H1 (cell line): ENCODE measurements around the gene C19orf67. TPM values are rescaled to one million over a fixed set of nuclear protein-coding genes. Genes with fewer than 3 reads are reported as not detected.

Experiments
- CTCF ChIA-PET: fragments of 300-600 bp; sonication (Branson Sonifier 250); formaldehyde crosslinking; loops from one replicate; lab custom pipeline; 2021; ENCODE audit not compliant: partially characterized antibody; lab: Charles Lee
- POLR2A ChIA-PET: fragments of 300-600 bp; sonication (Branson Sonifier 250); formaldehyde crosslinking; loops from one replicate; lab custom pipeline; 2021; ENCODE audit warnings: inconsistent platforms; ENCODE audit not compliant: partially characterized antibody; lab: Charles Lee
- DNase-seq, 2 experiments: peaks; one replicate each; pipeline versions ENCODE4 v3.0.0 to v3.0.0-alpha.2; 2010 to 2022; ENCODE audit warnings: low spot score in 2 of 2, low read depth in 1 of 2, mixed read lengths in 1 of 2
- FAIRE-seq: peaks from 2 replicates; lab custom pipeline; 2011; peaks lifted over from hg19 to GRCh38; lab: Jason Lieb, UNC
- H2AFZ ChIP-seq: 2 replicates; pipeline ENCODE4 v1.8.1; 2012; ENCODE audit warnings: low read length, inconsistent platforms
- H2AK5ac ChIP-seq: 2 replicates; pipeline ENCODE4 v1.6.1; 2013; ENCODE audit warnings: low read depth, low read length
- H2BK120ac ChIP-seq: replicated peaks from 2 replicates; pipeline ENCODE3; 2013; ENCODE audit warnings: low read depth, low read length, inconsistent platforms
- H2BK12ac ChIP-seq: 2 replicates; pipeline ENCODE4 v1.6.1; 2013; ENCODE audit warnings: low read depth, low read length
- H2BK15ac ChIP-seq: 2 replicates; pipeline ENCODE4 v1.6.1; 2013; ENCODE audit warnings: low read length
- H2BK20ac ChIP-seq: 2 replicates; pipeline ENCODE4 v1.6.1; 2013; ENCODE audit warnings: low read length
- H2BK5ac ChIP-seq: 2 replicates; pipeline ENCODE4 v1.6.1; 2013; ENCODE audit warnings: low read depth, low read length
- H3K14ac ChIP-seq: 2 replicates; pipeline ENCODE4 v1.6.1; 2013; ENCODE audit warnings: inconsistent platforms; ENCODE audit not compliant: insufficient read length
- H3K18ac ChIP-seq: 2 replicates; pipeline ENCODE4 v1.6.1; 2013; ENCODE audit warnings: low read length; ENCODE audit errors: extremely low read depth
- H3K23ac ChIP-seq: 2 replicates; pipeline ENCODE4 v1.6.1; 2013; ENCODE audit warnings: inconsistent platforms; ENCODE audit not compliant: insufficient read length
- H3K23me2 ChIP-seq: 2 replicates; pipeline ENCODE4 v1.6.1; 2013; ENCODE audit warnings: low read depth, low read length
- H3K27ac ChIP-seq: 2 replicates; pipeline ENCODE4 v1.6.1; 2011; ENCODE audit warnings: low read depth, low read length, inconsistent platforms
- H3K27me3 ChIP-seq, 4 experiments: replicated peaks in 1 of 4; 1 replicate in 1 of 4; 2 replicates in 3 of 4; pipeline versions ENCODE4 v1.6.1 to v1.8.1; 2011 to 2013; ENCODE audit warnings: low read length in 3 of 4, mild to moderate bottlenecking in 3 of 4, inconsistent platforms in 2 of 4, mixed read lengths in 2 of 4, moderate library complexity in 1 of 4; ENCODE audit not compliant: control insufficient read depth in 3 of 4, insufficient read depth in 3 of 4; ENCODE audit errors: extremely low read depth in 1 of 4
- H3K36me3 ChIP-seq, 4 experiments: 2 replicates each; pipeline versions ENCODE4 v1.6.1 to v1.8.1; 2011 to 2013; ENCODE audit warnings: mild to moderate bottlenecking in 4 of 4, low read length in 3 of 4, moderate library complexity in 2 of 4, control low read depth in 1 of 4, inconsistent platforms in 1 of 4; ENCODE audit not compliant: insufficient read depth in 4 of 4, control insufficient read depth in 2 of 4
- H3K4ac ChIP-seq: replicated peaks from 2 replicates; pipeline ENCODE3; 2013; ENCODE audit warnings: low read length, low read depth, mixed read lengths, inconsistent platforms; ENCODE audit not compliant: insufficient read length
- H3K4me1 ChIP-seq, 4 experiments: replicated peaks in 1 of 4; 1 replicate in 1 of 4; 2 replicates in 3 of 4; pipeline versions ENCODE4 v1.6.1 to v1.8.1; 2011 to 2013; ENCODE audit warnings: low read length in 3 of 4, inconsistent platforms in 2 of 4, mixed read lengths in 1 of 4; ENCODE audit not compliant: insufficient read depth in 4 of 4, control insufficient read depth in 3 of 4
- H3K4me2 ChIP-seq, 2 experiments: 2 replicates each; pipeline versions ENCODE4 v1.6.1 to v1.8.1; 2011 to 2013; ENCODE audit warnings: low read depth in 2 of 2, low read length in 2 of 2, control low read depth in 1 of 2, inconsistent platforms in 1 of 2, mild to moderate bottlenecking in 1 of 2; ENCODE audit not compliant: insufficient read depth in 1 of 2
- H3K4me3 ChIP-seq, 4 experiments: fragments of 200-600, 300-600 bp in 1 of 4; sonication (generic), shearing (Covaris generic), sonication (Bioruptor Twin) in 1 of 4; 2 replicates each; pipeline versions ENCODE4 v1.5.1 to v1.8.1; 2011 to 2016; ENCODE audit warnings: low read length in 4 of 4, low read depth in 3 of 4, control low read depth in 2 of 4, inconsistent platforms in 2 of 4, mild to moderate bottlenecking in 2 of 4, mixed read lengths in 1 of 4, moderate library complexity in 1 of 4; ENCODE audit not compliant: insufficient read depth in 2 of 4; ENCODE audit errors: extremely low read depth in 1 of 4
- H3K56ac ChIP-seq: replicated peaks from 2 replicates; pipeline ENCODE3; 2013; ENCODE audit warnings: low read depth, mild to moderate bottlenecking, mixed read lengths, low read length, inconsistent platforms; ENCODE audit not compliant: insufficient read length
- H3K79me1 ChIP-seq: 2 replicates; pipeline ENCODE4 v1.6.1; 2013; ENCODE audit warnings: low read depth, low read length, control low read depth
- H3K79me2 ChIP-seq, 2 experiments: 2 replicates each; pipeline versions ENCODE4 v1.6.1 to v1.8.1; 2012 to 2013; ENCODE audit warnings: low read length in 2 of 2, mild to moderate bottlenecking in 2 of 2, inconsistent platforms in 1 of 2; ENCODE audit not compliant: insufficient read depth in 2 of 2, control insufficient read depth in 1 of 2
- H3K9ac ChIP-seq, 4 experiments: replicated peaks in 1 of 4; 1 replicate in 1 of 4; 2 replicates in 3 of 4; pipeline versions ENCODE4 v1.6.1 to v1.8.1; 2011 to 2013; ENCODE audit warnings: low read depth in 3 of 4, low read length in 3 of 4, control low read depth in 2 of 4, mild to moderate bottlenecking in 2 of 4, moderate library complexity in 2 of 4, inconsistent platforms in 1 of 4; ENCODE audit errors: extremely low read depth in 1 of 4
- H3K9me3 ChIP-seq, 2 experiments: 2 replicates each; pipeline versions ENCODE4 v1.6.1 to v1.8.1; 2012 to 2013; ENCODE audit warnings: mild to moderate bottlenecking in 2 of 2, moderate library complexity in 2 of 2, control low read depth in 1 of 2, inconsistent platforms in 1 of 2, low read depth in 1 of 2, low read length in 1 of 2, mixed read lengths in 1 of 2; ENCODE audit not compliant: insufficient read depth in 2 of 2
- H4K20me1 ChIP-seq, 2 experiments: replicated peaks in 1 of 2; 2 replicates each; pipeline versions ENCODE3 to v1.8.1; 2011 to 2013; ENCODE audit warnings: inconsistent platforms in 2 of 2, low read length in 2 of 2, mild to moderate bottlenecking in 1 of 2; ENCODE audit not compliant: insufficient read depth in 2 of 2, control insufficient read depth in 1 of 2
- H4K5ac ChIP-seq: 2 replicates; pipeline ENCODE4 v1.6.1; 2013; ENCODE audit warnings: low read length, low read depth, mixed read lengths, inconsistent platforms; ENCODE audit not compliant: insufficient read length
- H4K8ac ChIP-seq: 2 replicates; pipeline ENCODE4 v1.8.0; 2013; ENCODE audit warnings: mild to moderate bottlenecking, moderate library complexity, low read length, inconsistent platforms; ENCODE audit not compliant: insufficient read depth; ENCODE audit errors: extremely low read depth
- H4K91ac ChIP-seq: replicated peaks from 2 replicates; pipeline ENCODE3; 2013; ENCODE audit warnings: low read length, mixed read lengths, inconsistent platforms; ENCODE audit not compliant: insufficient read length
- CBX8 ChIP-seq: fragments of 300-800, 300-1000 bp; sonication (generic); IDR thresholded peaks from 2 replicates; pipeline ENCODE4 v1.7.1; 2016; ENCODE audit warnings: low read depth, low read length, borderline replicate concordance
- EZH2 ChIP-seq: fragments of 200-600 bp; sonication (generic); IDR thresholded peaks from 2 replicates; pipeline ENCODE4 v1.7.1; 2012; ENCODE audit warnings: low read depth, mild to moderate bottlenecking, moderate library complexity, low read length, inconsistent platforms; ENCODE audit not compliant: severe bottlenecking
- RNF2 ChIP-seq: fragments of 200-900, 300-1000 bp; sonication (generic); IDR thresholded peaks from 2 replicates; pipeline ENCODE4 v1.7.1; 2016; ENCODE audit warnings: borderline replicate concordance, low read depth, mild to moderate bottlenecking, antibody characterized with exemption, low read length; ENCODE audit not compliant: poor library complexity, severe bottlenecking; ENCODE audit errors: missing control alignments
- WGBS, 2 experiments: shearing (Covaris generic) in 1 of 2; methylation state at CpG; one replicate each; pipeline versions ENCODE4 v1.1.6 to v1.1.7; 2013 to 2015; ENCODE audit warnings: low lambda C conversion rate in 2 of 2, mixed read lengths in 2 of 2, inconsistent platforms in 1 of 2, low coverage in 1 of 2, missing lambda C conversion rate in 1 of 2; ENCODE audit not compliant: insufficient replicate concordance in 2 of 2, insufficient coverage in 1 of 2, insufficient read length in 1 of 2; ENCODE audit errors: extremely low coverage in 1 of 2, missing lambda C conversion rate in 1 of 2; 5-methylcytosine and 5-hydroxymethylcytosine counted together
- polyA plus RNA-seq, 7 experiments: library from polyadenylated mRNA; depleted of rRNA in 3 of 7; stranded (reverse) in 5 of 7; unstranded in 2 of 7; fragments of >200 nt in 5 of 7; fragments of 200-250 nt in 2 of 7; gene quantifications; 1 replicate in 5 of 7; 2 replicates in 1 of 7; 4 replicates in 1 of 7; pipeline versions ENCODE4 v1.2.1 to v1.2.3, GENCODE V29; 2011 to 2013; ENCODE audit warnings: missing spikeins in 2 of 7, mixed read lengths in 2 of 7
- total RNA-seq: library from RNA; stranded (reverse); fragmentation: NEBNext Ultra II Directional; extraction: Animal tissue kit (Norgen Biotek cat#: 25700); gene quantifications from 2 replicates; pipeline ENCODE4 v1.2.1, GENCODE V29; 2021

Gene C19orf67
- total and polyA plus RNA-seq, 2 of the 8 experiments (the other 6 are each of a cell fraction or from before 2014, with no cell fraction given), result 0.12 TPM; not detected in 1

- ChIA-PET POLR2A (interaction anchor here (1.0 to 2.6 kb wide), 4 partner anchors 7 to 191 kb away, joined by 3 to 10 read pairs (median 4); partner anchors contain the start of gene ASF1B), CTCF (interaction anchor here (0.6 to 7.0 kb wide), 27 partner anchors 10 to 275 kb away, joined by 3 to 103 read pairs (median 6); partner anchors contain the start of genes BRME1, C19orf67, CC2D1A and IL27RA)
- 10% methylated on average over 29 of the region's 51 CpGs; no CpG with 5 or more reads in 1 of the 2 experiments for WGBS, 2 experiments
- DNase-seq, result no peak
- peaks cover 18% of the 10 kb centered on the region; the same call in 1 of the 2 replicates for H3K23me2 ChIP-seq
- H3K4me2 ChIP-seq, result peak within 1 kb of the TSS; percentile 57 to 98
- no peak within 1 kb of the TSS; a peak in 1 of 7 replicates for H3K9ac ChIP-seq
- H3K36me3 ChIP-seq, result no peaks in the 10 kb centered on the region
- FAIRE-seq, result no peak
- peak within 1 kb of the TSS; percentile 90; the same call in 1 of the 2 replicates for H2AFZ ChIP-seq
- H3K18ac ChIP-seq, result peak within 1 kb of the TSS; percentile 19; the same call in 1 of the 2 replicates
- H3K23ac ChIP-seq, result no peak within 1 kb of the TSS
- H2BK120ac ChIP-seq, result no peak within 1 kb of the TSS
- H2BK15ac ChIP-seq, result no peak within 1 kb of the TSS; the same call in none of the 2 replicates
- peaks cover 17 to 40% (median 32%) of the 10 kb centered on the region in 4 experiments for H3K27me3 ChIP-seq
- H3K79me2 ChIP-seq, result no peaks in the 10 kb centered on the region
- H2AK5ac ChIP-seq, result no peak within 1 kb of the TSS
- peak within 1 kb of the TSS; percentile 18 for H4K5ac ChIP-seq
- H3K56ac ChIP-seq, result peak within 1 kb of the TSS; percentile 64
- peaks cover 0 to 15% (median 9%) of the 10 kb centered on the region in 4 experiments; a peak in 5 of 7 replicates for H3K4me1 ChIP-seq
- no peak within 1 kb of the TSS for H3K27ac ChIP-seq
- peaks cover 0 to 2% of the 10 kb centered on the region in 2 experiments for H4K20me1 ChIP-seq
- H3K4me3 ChIP-seq, result peak within 1 kb of the TSS; percentile 46 to 66 (median 50)
- peak; percentile 58 for TF ChIP-seq RNF2
- TF ChIP-seq EZH2, result peak; percentile 56
- no peak for TF ChIP-seq CBX8
- H2BK5ac ChIP-seq, result peak within 1 kb of the TSS; percentile 60; the same call in 1 of the 2 replicates
- peak within 1 kb of the TSS; percentile 65 for H4K91ac ChIP-seq
- H4K8ac ChIP-seq, result peak within 1 kb of the TSS; percentile 66
- H3K79me1 ChIP-seq, result no peaks in the 10 kb centered on the region
- no peaks in the 10 kb centered on the region; a peak in 1 of 4 replicates for H3K9me3 ChIP-seq
- H2BK12ac ChIP-seq, result peak within 1 kb of the TSS; percentile 50; the same call in 1 of the 2 replicates
- no peak within 1 kb of the TSS for H3K4ac ChIP-seq
- H3K14ac ChIP-seq, result no peak within 1 kb of the TSS
- H2BK20ac ChIP-seq, result no peak within 1 kb of the TSS
Observed at GRCh38 chr19:14072535-14073260, 12.9 kb downstream of the C19orf67 start, which contains the start of gene MISP3. MISP3 (plus strand) TSS chr19:14072786; CDS start chr19:14073310, 524 bp downstream.
